Activated gamma-delta T cell treated with anti-CD3 and anti-CD28 coated beads, Interleukin-2, amount 50 U/mL, for 16 hours (primary cell): ENCODE data around the gene GPC6.

Source experiments
- DNase-seq: peaks from one replicate; pipeline ENCODE4 v3.0.0-alpha.2; 2020; ENCODE audit warnings: low read depth

GPC6 gene

DNA sequence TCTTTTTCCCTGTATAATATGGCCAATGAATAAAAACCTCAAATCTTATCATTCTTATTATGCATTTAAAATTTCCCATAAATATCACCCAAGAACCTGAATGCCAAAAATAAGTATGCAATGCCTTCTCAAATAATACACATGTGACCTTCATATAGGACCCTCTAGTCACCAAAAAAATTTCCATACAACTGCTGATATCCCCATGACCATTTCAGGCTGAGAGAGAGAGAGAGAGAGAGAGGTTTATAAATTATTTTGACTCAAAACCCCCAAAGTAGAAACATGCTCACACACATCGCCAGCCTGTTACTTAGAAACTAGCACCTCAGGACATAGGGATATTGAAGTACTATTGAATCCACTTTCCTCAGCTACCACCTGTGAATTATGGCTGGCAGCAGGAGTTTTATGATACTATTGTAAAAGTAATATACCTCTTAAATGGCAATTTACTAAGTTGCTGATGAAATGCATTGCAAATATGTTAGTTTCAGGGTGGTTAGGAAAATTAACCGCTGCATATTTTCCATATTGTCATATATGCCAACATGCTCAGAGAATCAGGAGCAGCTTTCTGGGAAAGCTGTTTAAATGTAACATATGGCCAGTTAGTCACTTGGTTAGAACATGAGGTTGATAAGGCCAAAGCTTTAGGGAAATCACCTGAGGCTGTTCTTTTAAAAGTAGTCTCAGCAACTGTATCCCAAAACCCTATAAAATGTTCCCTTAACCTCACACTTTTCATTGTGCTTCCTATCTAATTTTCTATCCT, 1022.0 kb downstream of the GPC6 start:
- no peak for DNase-seq

DNA sequence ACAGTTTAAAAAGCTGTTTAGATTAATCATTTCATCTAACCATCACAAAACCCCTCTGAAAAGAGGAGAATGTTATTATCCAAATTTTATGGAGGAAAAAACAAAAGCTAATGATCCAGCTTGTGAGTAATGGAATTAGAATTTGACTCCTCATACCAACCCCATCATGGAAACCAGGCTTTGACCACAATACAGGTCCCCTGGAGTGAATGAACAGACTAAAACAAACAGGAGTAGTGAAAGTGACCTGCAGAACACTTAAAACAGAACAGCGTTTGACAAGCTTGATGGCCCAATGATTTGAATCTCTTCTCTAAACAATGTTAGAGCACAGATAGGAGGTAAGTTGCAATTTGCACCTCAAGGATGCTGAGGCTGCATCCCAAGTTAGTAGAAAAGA, 1022.9 kb downstream of the GPC6 start:
- no peak for DNase-seq

DNA sequence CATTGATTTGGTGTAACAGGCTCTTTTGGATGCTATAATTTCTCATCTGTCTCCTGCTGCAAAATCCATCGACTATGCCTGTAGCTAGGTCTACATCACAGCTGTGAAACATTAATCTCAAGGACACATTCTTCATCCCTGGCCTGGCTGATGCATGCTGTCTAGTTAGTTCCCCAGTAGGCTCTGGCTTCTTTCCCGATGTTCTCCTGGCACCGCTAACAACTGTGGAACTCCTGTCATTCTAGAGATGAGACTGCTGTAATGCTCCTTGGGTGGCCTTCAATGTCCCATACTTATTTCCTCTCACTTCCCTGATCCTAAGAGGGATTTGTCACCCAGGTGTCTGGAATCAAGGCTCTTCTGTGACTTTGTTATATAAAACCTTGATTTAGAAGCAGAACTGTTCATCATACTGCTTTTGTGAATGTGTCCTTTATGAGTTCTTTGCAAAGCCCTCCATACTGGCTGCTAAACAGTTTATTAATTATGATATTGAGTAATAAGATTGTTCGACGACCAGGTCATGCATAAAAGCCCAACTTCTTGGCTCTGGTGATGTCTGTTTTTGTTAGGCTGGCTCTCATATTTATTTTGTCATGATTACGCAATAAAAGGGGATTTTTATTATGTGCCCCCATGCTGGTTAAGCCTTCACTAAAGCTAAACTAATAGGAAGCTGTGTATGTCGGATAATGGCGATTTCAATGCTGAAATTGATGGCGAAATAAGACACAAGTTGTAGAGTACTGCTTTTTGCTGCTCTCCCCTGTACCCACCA, 1025.4 kb downstream of the GPC6 start:
- no peak for DNase-seq

DNA sequence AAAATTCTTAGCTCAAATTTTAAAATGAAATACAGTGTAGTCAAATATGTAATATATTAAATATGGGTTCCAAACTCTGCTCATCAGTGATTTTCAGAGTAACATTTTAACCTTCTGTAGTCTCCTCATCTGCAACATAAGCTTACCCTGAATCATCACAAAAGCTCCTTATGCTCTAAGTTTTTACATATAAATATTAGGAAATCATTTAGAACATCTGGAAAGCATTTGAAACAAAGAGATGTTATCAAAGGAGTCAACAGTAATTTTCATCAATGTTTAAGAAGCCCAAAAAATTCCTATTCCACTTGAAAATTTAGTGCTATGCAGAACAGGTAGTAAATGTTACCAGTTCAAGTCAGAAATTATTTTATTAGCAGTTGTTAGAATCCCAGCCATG, 1028.1 kb downstream of the GPC6 start:
- DNase-seq = no peak

DNA sequence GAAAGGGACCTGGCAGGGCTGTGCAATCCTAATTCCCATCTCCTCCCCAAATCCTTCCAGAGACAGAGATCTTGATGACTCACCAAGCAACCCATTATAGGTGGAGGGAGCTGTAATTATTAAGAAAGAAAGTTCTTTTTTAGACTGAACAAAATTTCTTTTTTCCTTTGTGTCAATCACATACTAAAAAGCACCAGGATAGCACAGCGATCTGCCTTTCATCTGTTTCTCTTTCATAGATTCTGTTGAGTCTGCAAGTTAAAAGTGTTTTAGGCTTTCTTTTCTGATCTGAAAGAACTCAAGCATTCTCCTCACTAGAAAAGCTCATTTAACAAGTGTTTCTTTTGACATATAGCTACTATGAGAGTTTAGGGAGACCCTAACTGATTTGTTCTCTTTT, 1030.1 kb downstream of the GPC6 start:
- no peak for DNase-seq

DNA sequence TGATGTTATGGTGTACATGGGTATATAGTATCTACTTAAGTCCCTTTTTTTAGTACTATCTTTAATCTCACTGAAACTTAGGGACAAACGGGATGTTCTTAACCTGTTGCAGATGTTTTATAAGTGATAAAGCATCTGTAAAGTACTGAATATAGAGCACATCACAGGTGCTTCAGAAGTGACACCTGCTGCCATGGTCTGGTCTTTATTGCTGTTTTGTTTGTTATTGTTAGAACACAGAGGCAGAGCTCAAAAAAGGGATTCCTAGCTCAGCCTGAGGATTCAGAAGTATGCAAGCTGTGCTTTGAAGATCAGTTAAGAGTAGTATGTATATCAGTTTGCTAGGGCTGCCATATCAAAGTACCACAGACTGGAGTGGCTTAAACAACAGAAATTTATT, 1033.4 kb downstream of the GPC6 start:
- no peak for DNase-seq

DNA sequence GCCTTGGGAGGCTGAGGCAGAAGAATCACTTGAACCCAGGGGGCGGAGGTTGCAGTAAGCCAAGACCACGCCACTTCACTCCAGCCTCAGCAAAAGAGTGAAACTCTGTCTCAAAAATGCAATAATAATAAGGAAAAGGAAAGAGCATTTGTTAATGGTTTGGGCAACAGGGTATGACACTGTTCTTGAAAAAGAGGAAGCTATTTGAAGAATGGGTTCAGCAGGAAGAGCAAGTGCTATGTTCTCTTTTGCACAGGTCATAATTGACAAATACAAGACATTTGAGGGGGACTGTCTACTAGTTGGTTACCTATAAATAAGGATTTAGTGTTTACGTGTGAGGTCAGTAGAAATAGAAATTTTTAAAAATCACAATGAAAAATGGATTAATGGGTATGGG, 1034.6 kb downstream of the GPC6 start:
- no peak for DNase-seq

DNA sequence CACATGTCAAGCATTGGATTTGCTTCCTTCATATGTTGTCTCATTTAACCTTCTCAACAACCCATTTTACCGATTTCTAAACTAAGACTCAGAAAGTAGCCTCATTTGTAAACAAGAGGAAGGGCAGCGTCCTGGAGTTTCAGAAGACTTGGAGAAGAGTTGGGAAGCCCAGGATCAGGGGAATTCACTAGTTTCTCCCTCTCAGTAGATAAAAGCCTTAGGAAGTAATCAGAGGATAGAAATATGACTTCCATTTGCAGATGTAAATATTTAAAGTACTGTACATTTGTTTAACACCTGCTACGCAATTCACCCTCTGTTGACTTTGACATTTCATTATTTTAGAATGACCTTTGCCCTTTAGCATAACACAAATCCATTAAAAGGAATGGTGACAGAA, 1036.4 kb downstream of the GPC6 start:
- no peak for DNase-seq

DNA sequence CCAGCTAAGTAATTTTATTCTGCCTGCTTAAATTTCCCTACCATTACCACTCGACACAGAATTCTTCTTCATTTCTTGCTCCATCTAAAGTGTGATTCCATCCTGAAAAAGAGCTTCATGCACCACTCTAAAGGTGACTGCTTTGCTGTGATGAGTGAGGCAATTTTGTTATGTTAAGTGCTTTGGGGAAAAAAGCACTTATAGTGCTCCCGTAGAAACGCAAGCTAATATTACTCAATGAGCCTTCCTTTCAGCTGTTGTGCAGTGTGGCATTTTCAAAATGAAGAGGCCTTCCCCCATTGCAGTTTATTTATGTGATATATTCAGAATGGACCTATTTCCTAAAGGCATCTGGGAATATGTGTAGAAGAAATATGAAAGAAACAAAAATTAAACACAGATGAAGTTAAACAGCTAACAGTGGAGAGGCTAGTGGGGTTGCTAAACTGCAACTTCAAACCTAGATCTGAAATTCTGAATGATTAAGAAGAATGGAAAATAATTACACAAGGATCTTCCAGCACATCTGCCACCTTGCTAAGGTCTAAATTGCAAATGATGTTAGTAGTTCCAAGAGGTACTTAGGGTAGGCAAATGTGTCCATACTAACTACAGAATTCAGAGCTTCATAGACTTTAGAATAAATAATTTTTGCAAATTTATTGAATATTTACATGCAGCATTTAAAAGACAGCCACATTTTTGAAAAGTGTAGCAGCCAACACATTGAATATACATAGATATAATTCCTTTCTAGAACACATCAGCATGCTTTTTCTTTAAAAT, 1041.2 kb downstream of the GPC6 start:
- no peak for DNase-seq

DNA sequence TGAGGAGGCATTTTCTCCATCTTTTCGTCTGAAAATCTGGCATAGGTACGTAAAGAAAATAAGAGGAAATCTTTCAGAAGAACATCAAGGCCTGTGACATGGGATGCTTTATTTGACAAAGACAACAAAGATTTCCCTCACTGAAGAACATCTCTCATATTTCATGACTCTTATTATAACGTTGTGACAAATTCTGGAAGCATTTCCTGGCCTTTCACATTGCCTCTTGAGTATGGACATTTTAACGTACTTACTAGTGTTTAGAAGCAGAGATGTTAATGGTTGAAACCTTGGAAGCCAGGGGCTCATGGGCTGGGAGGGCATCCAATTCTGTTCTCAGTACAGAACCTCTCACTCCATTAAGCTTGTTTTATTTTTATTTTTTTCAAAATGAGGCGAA, 1042.1 kb downstream of the GPC6 start:
- DNase-seq = no peak

DNA sequence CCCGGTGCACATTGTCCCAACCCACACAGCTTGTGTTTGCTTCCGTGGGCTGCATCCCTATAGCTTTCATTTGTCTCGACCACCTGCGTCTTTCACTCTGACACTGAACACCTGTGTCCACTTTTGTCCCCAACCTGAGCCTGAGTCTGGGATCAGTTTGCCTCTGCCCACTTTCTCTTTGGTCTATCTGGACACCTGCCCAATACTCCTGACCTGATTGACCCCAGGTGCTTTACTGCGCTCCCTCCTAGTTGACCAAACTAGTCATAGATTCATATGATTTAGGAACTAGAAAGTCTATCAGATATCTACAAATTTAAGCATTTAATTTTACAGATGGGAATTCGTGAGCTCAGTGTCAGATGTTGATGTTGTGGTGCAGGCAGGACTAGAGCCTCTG, 1043.0 kb downstream of the GPC6 start:
- no peak for DNase-seq

DNA sequence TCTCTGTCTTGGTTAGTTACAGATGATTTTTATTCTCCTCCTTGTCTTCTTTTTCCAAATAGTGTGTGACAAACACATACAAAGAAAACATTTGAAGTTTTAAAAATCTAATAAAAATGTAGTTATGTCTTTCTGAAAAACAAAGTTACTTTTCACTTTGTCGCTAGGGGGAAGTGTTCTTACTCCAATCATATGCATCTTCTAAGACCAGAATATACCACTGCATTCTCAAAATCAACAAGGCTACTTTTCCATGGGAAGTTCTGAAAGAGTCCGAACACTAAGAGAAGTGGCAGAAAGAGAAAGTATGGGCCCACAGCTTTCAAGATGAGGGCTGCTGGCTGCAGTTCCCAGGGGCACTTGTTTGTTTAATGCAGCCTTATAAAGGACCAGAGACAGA, 1043.9 kb downstream of the GPC6 start:
- DNase-seq = no peak

DNA sequence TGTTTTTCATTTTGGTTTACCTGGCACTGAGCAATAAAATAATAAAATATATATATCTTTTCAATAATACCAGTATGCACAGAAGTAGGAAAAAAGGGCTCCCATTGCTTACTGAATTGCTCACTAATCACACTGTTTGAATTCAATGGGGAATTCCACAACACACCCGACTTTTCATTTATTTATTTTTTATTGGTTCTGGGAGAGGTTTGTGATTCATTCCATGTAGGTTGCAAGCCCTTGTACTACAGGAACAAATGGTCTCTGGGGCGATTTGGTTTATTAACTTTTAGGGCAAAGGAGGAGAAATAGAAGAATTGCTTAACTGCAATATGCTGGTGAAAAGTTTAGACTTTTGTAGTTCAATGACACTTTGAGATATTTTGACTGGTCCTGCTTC, 1045.4 kb downstream of the GPC6 start:
- DNase-seq = no peak

DNA sequence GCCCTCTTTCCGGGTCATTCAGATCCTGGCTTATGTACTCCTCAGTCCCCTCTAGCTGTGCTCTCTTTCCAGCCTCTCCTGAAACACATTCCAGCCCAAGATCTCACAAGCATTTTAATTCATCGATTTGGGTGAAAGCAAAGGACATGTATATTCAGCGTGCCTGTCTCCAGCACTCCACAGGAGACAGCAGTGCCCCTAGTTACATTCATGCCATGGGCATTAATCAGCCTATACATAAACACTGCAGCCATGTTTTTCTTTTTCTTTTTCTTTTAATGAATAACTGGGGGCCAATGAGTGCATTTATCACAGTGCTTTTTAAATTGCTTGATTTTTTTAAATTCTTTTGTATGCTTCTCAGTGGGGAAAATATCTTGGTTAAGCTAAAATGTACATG, 1053.7 kb downstream of the GPC6 start:
- no peak for DNase-seq

DNA sequence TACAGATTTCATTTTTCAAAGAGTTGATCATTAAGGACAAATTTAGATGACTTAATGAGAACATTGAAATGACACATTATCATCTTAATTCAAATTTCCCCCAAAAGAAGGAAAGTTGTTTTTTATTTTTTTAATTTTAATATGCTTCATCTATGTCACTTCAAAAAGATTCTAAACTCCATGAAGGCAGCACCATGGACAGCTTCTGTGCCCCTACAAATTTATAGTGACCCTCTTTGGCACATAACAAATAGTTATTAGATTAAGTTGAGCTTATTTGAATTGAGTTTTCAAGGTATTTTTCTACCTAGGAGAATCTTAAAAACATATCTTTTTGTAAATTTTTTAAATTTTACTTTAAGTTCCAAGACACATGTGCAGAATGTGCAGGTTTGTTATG, 1054.2 kb downstream of the GPC6 start:
- no peak for DNase-seq

DNA sequence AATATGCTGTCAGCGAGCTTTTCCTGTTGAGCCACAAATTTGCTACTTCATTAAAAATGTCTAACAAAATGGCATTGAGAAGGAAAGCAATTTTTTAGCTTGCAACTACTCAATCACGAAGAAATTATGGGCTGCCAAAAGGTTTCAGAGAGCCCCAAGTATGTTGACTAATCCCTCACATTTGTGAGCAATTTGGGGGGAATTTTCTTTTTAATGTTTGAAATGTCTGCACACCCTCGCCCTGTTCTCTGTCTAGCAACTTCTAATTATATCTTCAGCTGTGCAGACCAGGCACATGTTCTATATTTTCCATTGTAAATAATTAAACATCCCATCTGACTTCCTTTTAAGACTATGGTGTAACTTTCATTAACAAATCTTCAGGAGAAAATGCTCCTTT, 1060.0 kb downstream of the GPC6 start:
- DNase-seq = no peak

DNA sequence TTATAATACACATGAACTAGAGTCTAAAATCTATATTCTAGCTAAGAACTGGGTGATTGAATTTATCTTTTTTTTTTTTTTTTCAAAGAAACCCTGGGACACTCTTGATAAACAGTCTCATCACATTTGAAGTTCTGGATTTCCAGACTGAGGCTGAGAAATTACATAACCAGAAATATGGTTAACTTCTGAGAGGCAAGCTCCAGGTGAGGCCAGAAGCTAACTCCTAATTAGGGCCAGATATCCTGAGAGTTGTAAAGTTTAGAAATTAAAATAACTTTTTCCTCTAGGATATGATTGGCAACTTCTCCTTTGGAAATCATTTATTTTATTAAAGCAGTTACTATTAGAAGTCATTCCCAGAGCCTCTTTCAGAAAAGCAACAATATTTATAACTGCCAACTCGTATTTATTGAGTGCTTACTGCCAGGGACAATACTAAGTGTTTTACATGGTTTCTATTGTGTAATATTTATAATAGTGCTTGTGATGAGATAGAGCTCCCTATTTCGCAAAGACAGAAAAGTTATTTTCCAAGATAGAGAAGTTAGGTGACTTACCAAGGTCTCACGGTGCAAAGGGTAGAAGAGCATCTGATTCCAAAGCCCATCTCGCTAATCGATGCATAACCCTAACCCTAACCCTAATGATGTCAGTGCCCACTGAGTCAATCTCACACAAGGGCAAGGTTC, 1065.2 kb downstream of the GPC6 start:
- DNase-seq = no peak

DNA sequence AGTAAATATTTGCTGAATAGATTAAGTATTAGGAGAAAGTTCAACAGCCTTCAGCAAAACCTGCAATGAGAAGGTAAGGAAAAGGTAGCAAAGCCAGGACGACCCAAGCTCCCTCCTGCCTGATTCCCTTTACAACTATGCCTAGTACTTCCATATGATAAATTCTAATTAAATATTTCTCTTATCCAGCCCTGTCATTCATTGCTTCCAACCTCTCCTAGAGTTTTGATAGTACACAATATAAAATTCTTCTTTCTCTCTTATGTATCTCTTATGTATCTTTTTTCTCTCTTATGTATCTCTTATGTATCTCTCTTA, 1065.7 kb downstream of the GPC6 start:
- DNase-seq = no peak

DNA sequence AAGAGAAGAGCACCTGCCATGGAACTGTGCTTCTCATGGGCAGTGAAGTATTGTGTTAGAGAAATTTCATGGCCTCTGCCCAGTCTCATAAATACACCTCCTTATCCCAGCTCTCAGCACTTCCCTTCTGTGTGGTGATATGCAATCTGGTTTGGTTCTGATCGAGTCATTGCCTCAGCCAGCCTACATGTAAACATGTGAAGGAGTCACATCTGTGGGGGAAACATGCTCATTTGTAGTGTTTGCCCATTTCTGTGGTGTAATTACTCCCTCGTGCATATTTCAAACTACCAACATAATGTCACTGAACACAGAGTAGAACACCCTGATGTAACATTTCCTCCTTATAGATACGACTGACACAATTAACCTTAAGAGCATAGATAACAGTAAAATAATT, 1069.9 kb downstream of the GPC6 start:
- no peak for DNase-seq

DNA sequence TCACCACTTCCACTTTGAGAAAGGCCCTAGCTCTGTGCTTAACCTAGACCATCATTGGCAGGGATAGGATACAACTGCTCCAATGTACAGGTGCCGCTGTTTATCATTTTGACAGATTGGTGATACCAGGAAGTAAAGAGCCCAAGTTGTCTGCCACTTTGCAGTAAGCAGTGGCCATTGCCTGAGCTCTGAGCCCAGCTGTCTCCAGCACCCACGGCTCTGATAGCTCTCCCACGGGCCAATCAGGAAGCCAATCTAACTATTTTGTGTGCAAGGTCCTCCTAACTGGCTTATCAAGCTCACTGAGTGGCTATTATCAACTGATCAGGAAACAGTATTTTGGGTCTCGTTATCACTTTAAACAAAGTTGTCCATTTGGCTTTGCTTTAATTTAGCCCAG, 1071.7 kb downstream of the GPC6 start:
- DNase-seq = no peak

DNA sequence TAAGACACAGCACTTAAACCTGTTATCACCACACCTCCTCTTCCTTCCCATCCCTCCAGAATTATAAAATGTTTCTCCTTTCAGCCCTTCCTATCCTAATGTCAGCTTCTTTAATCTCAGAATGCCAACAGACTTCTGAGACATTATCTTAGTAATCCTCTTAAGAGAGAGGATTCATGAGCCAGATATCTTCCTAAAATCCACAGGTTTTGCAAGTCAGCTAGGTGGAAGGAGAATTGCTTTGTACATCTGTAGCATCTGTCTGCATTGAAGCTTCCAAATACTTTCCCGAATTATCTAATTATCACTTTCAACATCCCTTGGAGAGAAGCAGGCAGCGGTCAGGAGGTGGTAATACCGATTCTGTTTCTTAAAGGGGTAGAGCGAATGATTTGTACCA, 1073.8 kb downstream of the GPC6 start:
- DNase-seq = no peak

DNA sequence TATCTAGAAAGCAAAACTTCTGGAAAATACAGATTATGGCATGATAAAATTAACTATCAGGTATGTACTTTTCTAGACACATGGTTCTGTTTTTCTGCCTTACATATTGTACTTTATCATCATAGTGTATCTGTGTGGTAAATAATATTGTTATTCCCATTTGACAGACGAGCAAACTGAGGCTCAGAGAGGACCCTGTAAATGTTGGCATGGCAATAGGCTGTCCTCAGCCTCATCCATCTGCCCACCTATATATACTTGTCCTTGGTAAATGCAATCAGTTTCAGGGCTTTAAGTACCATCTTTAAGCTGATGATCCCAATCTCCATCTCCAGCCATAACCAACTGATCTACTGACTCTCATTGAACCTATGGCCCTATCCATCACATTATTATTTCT, 1074.9 kb downstream of the GPC6 start:
- DNase-seq = no peak
